Mucosa of gallbladder (tissue), 1 donor: Measurements from ENCODE around the gene RERE. TPM values are rescaled to one million over a fixed set of nuclear protein-coding genes. Genes with fewer than 3 reads are reported as not detected.
"Not testable (repeated sequence)": the region's sequence is repeated elsewhere in the genome, so short reads cannot be mapped to it uniquely, and the experiment has no call there.

ENCODE experiments used
- DNase-seq: peaks from one replicate; pipeline ENCODE4 v3.0.0-alpha.2; 2020; ENCODE audit warnings: low spot score
- total RNA-seq: library from RNA; stranded (reverse); gene quantifications from one replicate; pipeline ENCODE4 v1.2.1, GENCODE V29; 2021
- donor health status: DM: no; HTN: no; CAD: no.

RERE gene
- total RNA-seq, 1 donor from 2014 or later: 134 TPM

DNA sequence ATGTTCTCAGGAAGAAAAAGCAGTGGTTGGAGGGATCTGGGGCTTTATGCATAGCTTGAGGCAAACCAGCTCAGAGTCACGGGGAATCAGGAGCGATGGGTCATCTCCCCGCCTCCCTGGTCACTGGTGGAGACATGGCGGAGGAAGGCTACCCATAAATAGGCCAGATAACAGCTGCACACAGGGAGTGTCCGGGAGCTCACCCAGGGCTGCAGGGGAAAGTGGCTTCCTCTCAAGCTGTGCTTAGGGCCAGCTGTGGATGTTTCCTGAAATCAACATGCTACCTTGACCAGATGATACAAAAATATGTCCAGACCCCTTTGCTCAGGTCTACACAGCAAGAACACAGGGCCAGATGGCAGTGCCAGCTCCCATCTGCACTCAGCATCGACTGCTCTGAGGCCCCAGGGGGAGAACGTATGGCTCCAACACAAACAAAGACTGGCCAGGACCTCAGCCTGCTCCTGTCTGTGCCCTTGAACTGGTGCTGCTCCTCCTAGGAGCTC is 27.1 kb upstream of the RERE start:
- no peak for DNase-seq

DNA sequence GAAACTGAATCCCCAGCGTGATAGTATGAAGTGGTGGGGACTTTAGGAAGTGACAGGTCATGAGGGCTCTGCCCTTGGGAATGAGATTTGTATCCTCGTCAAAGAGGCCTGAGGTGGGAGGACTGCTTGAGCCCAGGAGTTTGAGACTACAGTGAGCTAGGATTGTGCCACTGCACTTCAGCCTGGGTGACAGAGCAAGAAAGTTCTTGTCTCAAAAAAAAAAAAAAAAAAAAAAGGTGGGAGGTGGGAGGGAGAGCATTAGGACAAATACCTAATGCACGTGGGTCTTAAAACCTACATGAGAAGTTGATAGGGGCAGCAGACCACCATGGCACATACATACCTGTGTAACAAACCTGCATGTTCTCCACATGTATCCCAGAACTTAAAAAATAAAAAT is 24.0 kb upstream of the RERE start:
- no peak for DNase-seq

DNA sequence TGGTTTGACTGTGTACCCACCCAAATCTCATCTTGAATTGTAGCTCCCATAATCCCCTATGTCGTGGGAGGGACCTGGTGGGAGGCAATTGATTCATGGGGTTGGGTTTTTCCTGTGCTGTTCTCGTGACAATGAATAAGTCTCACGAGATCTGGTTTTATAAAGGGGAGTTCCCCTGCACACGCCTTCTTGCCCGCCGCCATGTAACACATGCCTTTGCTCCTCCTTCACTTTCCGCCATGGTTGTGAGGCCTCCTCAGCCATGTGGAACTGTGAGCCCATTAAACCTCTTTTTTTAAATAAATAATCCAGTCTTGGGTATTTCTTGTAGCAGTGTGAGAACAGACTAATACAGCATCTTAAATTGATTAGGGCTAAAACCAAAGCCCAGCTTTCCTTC is 22.6 kb upstream of the RERE start:
- no peak for DNase-seq

DNA sequence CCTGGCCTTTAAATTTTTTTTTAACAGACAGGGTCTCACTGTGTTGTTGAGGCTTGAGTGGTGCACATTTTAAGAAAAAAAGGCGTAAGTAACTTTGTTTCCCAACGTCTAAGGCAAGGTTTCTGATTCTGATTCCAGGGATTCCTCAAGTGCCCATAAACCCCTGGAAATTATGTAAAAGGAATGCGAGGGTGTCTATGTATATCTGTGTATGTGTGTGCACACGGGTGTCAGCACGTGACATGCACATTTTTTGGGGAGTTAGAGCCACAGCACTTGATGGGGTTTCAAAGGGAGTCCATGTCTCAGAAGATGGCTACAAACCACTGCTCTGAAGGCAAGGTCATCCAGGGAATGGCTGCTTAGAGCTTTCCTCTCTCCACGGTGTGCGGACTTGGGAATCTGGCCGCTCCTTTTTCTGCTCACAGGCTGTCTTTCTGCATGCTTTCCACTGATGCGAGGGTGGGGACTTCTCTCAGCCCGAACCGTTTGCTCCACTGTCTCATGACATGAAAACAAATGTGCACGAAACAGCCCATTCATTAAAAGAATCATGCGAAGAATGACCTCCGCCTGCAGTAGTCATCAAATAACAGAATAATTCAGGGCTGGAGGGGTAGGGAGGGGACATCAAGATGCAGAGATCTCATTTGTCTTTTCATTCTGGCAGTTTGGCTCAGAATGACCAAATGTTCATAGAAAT is 18.7 kb upstream of the RERE start:
- DNase-seq: no peak

DNA sequence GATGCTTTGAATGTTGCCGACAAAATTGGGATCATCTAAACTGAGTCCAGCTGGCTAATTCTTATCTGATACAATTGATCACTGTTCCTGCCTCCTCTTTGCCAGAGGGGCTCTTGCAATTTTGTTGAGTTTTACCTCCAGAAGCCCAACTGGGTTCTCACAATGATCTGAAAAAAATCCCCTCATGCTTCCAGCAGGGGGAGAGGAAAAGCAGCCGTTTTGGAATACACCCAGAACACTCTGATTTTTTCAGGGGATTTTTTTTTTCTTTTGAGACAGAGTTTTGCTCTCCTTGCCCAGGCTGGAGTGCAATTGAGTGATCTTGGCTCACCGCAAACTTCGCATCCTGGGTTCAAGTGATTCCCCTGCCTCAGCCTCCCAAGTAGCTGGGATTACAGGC is 13.9 kb upstream of the RERE start:
- DNase-seq: no peak

DNA sequence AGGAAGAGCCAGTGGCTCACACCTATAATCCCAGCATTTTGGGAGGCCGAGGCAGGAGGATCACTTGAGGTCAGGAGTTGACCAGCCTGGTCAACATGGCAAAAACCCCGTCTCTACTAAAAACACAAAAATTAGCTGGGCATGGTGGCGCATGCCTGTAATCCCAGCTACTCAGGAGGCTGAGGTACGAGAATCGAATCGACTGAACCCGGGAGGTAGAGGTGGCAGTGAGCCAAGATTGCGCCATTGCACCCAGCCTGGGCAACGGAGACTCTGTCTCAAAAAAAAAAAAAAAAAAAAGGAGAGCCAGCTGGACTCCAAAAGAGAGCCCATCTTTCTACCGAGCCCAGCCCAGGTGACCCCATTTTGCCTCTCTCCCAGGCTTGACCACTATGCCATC is 13.3 kb upstream of the RERE start:
- not testable (repeated sequence) for DNase-seq

DNA sequence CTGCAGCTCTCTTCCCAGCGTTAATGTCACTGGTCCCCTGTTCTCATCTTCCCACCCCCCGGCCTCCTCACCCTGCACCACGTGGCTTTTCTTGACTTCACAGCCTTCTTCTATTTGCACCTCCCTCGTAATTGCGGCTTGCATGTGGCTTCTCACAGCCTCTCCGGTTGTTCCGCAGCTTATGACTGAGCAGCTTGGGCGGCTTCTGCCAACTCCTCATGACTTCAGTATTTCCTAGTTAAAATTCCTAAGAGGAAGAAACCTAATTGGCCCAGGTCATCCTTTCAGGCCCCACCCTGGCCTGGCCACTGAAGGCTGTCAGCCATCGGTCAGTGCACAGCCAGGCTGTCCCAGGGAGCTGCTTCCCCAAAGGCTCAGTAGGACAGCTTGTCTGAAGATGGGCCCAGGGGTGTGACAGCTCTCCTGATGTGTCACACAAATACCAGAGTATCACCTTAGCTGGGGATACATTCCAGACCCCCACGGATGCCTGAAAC is 8.6 kb upstream of the RERE start:
- DNase-seq: no peak

DNA sequence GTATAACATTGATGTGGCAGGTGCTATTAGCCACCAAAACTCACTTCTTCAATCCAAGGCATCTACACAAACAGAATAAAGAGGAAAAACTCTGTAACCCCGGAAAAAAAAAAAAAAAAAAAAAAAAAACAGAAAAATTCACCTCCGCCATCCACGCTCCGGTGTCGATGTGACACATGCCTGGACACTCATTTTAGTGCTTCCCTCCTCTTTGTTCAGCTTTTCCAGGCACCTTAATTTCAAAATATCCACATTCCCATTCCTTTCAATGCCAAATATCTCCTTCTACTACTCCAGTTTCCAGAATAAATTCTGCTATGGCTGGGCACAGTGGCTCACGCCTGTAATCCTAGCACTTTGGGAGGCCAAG is 5.8 kb upstream of the RERE start:
- no peak for DNase-seq

DNA sequence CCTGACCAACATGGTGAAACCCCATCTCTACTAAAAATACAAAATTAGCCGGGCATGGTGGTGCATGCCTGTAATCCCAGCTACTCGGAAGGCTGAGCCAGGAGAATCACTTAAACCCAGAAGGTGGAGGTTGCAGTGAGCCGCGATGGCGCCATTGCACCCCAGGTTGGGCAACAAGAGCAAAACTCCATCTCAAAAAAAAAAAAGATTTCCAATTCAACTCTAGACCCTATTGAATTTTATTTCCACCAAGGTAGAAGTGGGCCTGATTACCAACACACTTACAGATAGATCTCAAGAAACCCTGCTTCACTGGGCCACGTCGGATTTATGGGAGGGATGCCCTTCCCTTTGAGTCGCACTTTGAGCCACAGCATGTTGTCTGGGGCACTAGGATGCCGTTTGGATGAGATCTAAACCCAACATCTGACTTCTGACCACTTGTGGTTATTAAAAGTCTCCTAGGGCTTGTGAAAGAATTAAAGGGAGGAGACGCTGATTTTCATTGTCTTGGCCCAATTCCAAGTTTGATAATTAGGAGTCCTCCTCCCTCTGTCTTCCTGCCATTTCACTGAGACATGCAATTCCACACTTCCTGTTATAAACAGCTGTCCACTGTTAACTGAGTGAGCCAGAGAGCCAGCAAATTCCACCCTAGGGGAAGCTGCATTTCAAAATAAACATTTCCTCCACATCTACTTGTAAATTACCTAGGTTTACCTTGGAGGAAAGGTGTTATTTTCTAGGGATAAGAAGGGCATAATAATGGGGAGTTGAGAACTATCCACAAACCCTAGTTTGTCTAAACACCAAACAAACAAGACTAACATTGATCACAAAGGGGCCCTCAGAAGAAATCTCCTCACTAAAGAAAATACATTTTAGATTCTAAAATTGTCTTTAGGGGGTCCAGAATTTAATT is 5.2 kb upstream of the RERE start:
- no peak for DNase-seq

DNA sequence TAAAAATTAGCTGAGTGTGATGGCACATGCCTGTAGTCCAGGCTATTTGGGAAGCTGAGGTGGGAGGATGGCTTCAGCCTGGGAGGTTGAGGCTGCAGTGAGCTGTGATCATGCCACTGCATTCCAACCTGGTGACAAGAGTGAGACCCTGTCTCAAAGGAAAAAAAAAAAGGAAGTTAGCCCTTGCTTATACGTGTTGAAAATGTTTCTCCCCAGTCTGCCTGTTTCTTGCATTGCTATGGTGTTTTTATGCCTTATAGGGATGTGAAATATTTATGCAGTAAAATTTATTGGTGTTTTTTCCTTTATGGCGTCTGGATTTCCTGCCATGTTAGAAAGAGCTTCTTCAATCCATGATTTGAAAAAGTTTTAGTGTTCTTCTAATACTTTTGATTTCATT is 3.6 kb upstream of the RERE start:
- no peak for DNase-seq

DNA sequence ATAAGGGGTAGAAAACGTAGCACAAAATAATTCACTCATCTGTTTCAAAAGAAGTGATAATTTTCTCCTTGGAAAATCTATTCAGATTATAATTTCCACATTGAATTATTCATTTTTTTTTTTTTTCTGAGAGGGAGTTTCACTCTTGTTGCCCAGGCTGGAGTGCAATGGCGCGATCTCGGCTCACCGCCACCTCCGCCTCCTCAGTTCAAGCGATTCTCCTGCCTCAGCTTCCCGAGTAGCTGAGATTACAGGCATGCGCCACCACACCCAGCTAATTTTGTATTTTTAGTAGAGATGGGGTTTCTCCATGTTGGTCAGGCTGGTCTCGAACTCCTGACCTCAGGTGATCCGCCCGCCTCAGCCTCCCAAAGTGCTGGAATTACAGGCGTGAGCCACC is 1.3 kb upstream of the RERE start:
- not testable (repeated sequence) for DNase-seq

DNA sequence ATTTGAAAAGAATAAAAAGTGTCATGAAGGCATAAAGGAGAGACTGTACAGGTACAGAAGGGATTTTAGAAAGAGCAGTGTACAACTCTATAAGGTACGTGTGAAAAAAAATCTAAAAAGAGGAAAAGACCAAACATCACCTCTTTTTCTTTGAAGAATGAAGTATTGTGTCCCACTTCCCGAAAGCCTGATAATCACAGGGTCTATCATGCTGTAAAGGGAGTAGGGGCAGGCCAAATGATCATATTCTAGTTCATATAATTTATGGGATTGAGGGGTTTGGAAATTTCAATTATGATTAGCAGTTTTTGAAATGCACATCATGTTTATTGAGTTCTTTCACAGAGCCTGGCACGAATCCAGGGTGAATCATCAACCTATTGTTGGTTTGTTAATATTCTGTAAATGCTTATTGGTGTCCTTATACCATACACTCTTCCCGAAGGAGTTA is 910 bp upstream of the RERE start:
- peak; percentile 75 for DNase-seq

DNA sequence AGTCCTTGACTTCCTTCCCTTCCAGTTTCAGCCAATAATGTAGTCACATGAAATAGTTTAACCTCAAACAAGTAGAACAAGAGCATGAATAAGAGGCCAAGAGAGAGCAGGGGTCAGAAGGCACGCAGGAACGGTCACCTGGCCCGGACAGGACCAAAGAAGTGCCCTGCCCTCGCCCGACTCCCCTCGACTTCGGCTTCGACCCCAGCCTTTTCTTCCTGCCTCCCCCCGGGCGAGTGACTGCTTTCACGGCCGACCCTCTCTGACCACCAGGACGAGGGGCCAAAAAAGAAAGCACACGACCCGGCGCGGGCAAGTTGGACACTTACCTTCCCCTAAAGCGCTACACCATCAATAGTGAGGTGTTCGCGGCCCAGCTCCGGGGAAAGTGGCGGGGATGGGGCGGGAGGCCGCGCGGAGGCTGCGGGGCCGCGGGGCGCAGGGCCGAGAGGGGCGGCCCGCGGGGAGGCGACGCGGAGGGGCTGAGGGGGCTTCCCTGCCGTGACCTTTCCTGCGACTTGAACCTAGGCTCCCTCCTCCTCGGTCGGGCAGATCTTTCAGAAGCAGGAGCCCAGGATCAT is 519 bp downstream of the RERE start:
- peak; percentile 24 for DNase-seq

DNA sequence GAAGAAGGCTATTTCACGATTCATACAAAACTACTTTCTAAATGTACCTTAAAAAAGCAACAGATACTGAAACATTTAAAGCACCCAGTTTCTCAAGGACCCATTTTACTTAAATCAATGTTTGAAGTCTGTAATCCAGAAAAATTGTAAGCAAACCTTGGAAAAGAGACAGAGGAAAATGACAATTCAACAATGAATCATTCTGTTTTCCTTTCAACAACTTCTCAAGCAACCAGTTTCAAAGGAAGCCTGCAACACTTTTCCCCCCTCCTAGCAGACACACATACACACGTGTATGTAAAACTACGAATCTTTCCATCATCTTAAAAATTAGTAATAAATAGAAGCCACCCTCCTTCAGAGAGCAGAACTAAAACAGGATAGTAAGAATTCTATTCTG is 1.2 kb downstream of the RERE start:
- DNase-seq: no peak

DNA sequence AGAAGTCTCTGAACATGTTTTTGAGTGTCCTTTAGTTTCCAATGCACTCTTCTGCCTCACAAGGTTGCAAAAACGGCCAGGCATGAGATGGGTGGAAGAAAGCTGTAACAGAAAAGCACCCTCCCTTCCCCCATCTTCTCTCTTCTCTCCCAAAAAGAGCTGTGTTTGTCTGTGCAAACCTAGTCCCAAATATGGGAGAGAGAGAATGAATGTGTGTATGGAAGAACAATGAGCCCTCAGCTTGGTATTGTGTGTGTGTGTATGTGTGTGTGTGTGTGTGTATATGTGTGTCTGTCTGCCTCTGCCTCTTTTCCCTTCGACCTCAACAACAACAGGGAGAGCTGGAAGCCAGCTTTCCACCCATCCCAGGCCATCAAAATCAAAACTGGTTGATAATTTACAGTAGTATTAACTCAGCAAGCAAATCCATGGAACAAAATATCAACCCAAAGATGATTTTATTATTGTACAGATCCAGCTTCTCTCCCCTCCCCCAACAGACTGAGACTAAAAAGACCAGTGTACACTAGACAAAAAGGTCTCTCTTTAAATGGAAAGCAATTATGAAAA is 1.8 kb downstream of the RERE start:
- peak; percentile 50 for DNase-seq

DNA sequence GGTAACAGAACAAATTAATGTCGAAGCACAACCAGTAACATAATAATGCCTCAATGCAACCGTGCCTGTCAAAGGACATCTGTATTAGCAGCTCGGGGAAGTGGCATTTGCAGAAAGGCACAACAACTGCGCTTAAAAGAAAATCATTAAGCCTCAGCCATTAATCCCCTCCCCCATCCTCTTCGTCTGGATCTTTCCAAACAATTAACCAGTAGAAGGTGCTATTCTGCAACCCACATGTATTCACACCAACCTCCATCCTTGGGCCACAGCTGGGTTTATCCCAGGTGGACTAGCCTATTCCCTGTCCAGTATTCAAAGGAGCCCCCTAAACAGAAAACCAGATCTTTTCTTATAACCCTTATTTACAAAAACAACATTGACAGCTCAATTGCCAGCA is 2.6 kb downstream of the RERE start:
- no peak for DNase-seq

DNA sequence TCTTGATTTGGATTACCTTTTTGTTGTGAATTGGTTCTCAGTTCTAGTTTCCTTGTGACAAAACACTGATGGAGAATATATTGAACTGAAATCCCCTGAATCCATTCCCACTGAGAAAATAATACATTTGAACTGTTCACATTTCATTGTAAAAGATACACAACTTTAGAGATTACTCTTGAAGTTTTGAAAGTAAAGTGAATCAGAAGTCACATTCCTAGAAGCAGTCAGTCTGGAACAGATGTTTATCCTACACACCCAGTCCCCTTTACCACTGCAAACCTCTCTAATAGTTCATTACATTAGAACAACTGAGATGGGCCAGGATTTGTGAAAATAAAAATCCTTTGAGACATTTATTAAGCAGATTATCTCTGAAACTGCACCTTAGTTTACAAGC is 3.4 kb downstream of the RERE start:
- DNase-seq: no peak

DNA sequence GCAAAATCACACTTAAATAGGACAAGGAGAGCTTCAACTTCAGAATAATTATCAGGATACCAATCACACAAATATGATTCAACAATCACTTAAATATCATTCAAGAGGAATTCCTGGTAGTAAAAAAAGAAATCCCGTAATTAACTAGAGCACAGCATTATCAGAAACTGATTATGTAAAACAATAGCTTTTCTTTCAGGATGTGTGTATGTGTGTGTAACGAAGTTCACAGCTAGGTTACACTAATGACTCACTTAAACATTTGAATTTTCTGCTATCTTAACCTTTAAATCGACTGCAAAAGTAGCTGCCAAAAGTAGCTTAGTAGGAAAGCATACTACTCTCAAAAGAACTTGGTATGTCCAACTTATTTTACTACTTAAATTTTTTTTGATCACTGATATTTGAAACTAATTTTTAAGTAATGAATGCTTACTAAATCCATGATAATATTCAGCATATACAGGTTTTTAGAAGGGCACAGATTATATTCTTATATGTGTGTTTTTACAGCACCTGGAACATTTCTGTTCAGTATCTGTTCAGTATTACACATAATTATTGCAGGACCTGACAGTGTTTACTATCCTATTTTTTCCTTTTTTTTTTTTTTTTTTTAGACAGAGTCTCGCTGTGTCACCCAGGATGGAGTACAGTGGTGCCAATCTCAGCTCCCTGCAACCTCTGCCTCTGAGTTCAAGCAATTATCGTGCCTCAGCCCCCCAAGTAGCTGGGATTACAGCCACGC is 4.2 kb downstream of the RERE start:
- DNase-seq: no peak

DNA sequence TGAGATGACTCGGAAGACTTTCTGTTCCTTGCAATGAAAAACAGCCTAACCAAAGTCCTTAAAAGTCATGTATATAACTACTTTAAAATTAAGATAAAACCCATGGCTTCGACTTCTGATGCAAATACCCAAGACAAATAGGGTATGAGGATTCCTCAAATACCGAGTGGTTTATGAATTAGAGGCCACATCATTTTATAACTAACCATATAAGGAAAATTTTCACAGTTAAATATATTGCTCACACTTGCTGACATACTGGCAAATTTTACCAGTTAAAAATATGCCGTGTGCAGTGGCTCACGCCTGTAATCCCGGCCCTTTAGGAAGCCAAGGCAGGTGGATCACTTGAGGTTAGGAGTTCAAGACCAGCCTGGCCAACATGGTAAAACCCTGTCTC is 5.4 kb downstream of the RERE start:
- DNase-seq: no peak

DNA sequence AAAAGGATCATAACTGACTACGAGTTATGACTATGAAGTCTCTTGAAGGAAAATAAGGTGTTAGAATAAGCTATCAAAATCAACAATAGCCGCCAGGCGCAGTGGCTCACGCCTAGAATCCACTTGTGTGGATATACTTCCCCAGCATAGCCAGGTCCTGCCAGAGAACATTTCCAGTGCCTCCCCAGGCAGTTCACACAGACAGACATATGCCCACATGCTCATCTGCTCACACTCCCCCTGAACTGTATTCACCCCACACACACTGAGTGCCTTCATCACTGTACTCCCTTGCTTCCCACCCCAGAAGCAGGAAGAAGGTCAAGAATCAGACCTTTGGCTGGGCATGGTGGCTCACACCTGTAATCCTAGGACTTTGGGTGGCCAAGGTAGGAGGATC is 6.5 kb downstream of the RERE start:
- DNase-seq: no peak

DNA sequence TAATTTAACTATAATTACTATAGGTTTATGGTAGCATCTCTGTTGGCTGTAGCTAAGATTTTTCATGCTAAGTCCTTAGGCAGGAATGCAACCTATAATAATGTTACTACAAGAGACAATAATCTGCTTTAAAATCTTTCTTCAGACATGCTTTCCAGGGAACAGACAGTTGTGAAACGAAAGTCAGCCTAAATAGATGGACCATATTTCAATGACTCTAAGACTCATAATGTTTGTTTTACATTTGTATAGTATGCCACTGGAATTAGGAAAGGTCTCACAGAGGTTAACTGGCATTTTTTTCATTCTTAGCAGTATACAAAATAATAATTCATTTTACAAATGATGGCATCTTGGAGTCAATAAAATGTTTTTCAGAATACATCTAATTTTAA is 8.1 kb downstream of the RERE start:
- no peak for DNase-seq
